Stimulated activated memory B cell treated with anti-CD40 and anti-IgM and Interleukin-4, amounts not matched to agents 10 μg/mL and 1 μg/mL and 100 μg/mL, for 72 hours (primary cell): ENCODE results near the gene FAM25G.
"Not testable (repeated sequence)": the region's sequence is repeated elsewhere in the genome, so short reads cannot be mapped to it uniquely, and the experiment has no call there.

Experiments
- ATAC-seq: fragments of 150-1000 bp; cut with Tn5 transposase; 2 replicates; pipeline ENCODE4 v1.10.0; 2021
- H3K27ac Mint-ChIP-seq: one replicate; pipeline ENCODE4 v1.8.0; 2022; ENCODE audit warnings: mild to moderate bottlenecking, mixed read lengths
- H3K27me3 Mint-ChIP-seq: one replicate; pipeline ENCODE4 v1.8.0; 2022; ENCODE audit warnings: mixed read lengths
- H3K36me3 Mint-ChIP-seq: one replicate; pipeline ENCODE4 v1.8.0; 2022; ENCODE audit warnings: mixed read lengths
- H3K4me1 Mint-ChIP-seq: one replicate; pipeline ENCODE4 v1.8.0; 2022; ENCODE audit warnings: mixed read lengths
- H3K4me3 Mint-ChIP-seq: one replicate; pipeline ENCODE4 v1.8.0; 2022; ENCODE audit warnings: mild to moderate bottlenecking, moderate library complexity, mixed read lengths
- H3K9me3 Mint-ChIP-seq: one replicate; pipeline ENCODE4 v1.8.0; 2022; ENCODE audit warnings: mixed read lengths

FAM25G gene

GRCh38 chr10:47472647-47473046, 18.9 kb downstream of the FAM25G start:
- peak; percentile 31 for ATAC-seq
- H3K4me1 Mint-ChIP-seq, H3K9me3 Mint-ChIP-seq, H3K27ac Mint-ChIP-seq, H3K27me3 Mint-ChIP-seq, H3K4me3 Mint-ChIP-seq, H3K36me3 Mint-ChIP-seq: not testable (repeated sequence)

DNA sequence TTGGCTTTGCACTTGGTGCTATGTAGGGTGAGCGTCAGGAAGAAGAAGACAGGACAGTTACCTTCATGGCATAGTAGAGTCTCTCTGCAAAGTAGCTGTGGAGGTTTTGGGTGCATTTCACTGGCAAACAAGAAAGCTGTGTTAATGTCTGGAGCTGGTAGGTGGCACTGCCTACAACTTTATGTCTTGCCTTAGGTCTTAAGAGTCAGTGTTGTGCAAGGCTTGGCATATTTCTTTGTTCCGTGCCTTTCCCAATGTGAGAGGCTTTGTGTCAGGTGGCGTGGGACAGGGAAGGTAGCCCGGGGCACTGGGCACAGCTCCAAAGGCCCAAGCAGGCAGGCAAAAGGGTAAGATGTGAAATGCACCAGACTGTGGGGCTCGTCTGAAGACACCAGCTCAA, 19.4 kb downstream of the FAM25G start:
- ATAC-seq, H3K4me3 Mint-ChIP-seq, H3K36me3 Mint-ChIP-seq, H3K27me3 Mint-ChIP-seq, H3K4me1 Mint-ChIP-seq, H3K27ac Mint-ChIP-seq, H3K9me3 Mint-ChIP-seq: not testable (repeated sequence)

- H3K4me3 Mint-ChIP-seq, H3K36me3 Mint-ChIP-seq, H3K27me3 Mint-ChIP-seq, H3K9me3 Mint-ChIP-seq, H3K4me1 Mint-ChIP-seq, H3K27ac Mint-ChIP-seq, ATAC-seq: not testable (repeated sequence)
Measured at GRCh38 chr10:47468731-47469528, 22.6 kb downstream of the FAM25G start.

- not testable (repeated sequence) for H3K27ac Mint-ChIP-seq, H3K27me3 Mint-ChIP-seq, H3K36me3 Mint-ChIP-seq
Measured at GRCh38 chr10:47467957-47468356, 23.5 kb downstream of the FAM25G start.

GRCh38 chr10:47467458-47467857, 24.0 kb downstream of the FAM25G start:
- ATAC-seq, H3K4me1 Mint-ChIP-seq, H3K9me3 Mint-ChIP-seq, H3K4me3 Mint-ChIP-seq, H3K27me3 Mint-ChIP-seq, H3K27ac Mint-ChIP-seq, H3K36me3 Mint-ChIP-seq: not testable (repeated sequence)

More at GRCh38 chr10:47467957-47468356, 23.5 kb downstream of the FAM25G start:
- not testable (repeated sequence) for H3K4me3 Mint-ChIP-seq, H3K9me3 Mint-ChIP-seq, H3K4me1 Mint-ChIP-seq, ATAC-seq

- not testable (repeated sequence) for H3K9me3 Mint-ChIP-seq, ATAC-seq, H3K36me3 Mint-ChIP-seq, H3K27ac Mint-ChIP-seq, H3K4me1 Mint-ChIP-seq, H3K4me3 Mint-ChIP-seq
- H3K27me3 Mint-ChIP-seq, result peaks cover 10% of the 10 kb centered on the region
Measured at GRCh38 chr10:47465216-47465917, 26.1 kb downstream of the FAM25G start.

GRCh38 chr10:47462577-47463358, 28.7 kb downstream of the FAM25G start:
- not testable (repeated sequence) for H3K4me1 Mint-ChIP-seq, ATAC-seq, H3K9me3 Mint-ChIP-seq, H3K36me3 Mint-ChIP-seq, H3K4me3 Mint-ChIP-seq, H3K27ac Mint-ChIP-seq
- H3K27me3 Mint-ChIP-seq, result peaks cover 20% of the 10 kb centered on the region

DNA sequence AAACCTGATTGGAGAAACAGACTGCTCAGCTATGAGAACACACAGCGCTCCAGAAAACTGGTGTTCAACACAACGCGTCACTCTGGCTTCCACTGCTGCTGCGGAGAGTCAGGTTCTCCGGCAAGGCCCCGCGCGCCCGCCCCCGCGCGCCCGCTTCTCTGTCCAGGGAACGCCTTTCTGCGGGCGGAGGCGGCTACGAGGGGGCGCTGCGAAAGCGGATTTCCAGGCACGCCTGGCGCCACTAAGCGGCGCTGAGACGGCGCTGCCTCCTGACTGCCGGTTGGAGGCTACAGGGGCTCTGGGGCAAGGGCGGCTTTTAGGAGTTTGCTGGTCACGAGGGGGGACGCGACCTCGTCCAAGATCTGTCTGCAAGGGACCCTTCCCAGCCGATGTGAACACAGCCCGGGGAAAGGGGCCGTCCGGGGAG, 30.2 kb downstream of the FAM25G start:
- peak; percentile 17 for ATAC-seq
- not testable (repeated sequence) for H3K9me3 Mint-ChIP-seq, H3K4me1 Mint-ChIP-seq, H3K36me3 Mint-ChIP-seq, H3K27ac Mint-ChIP-seq
- peaks cover 22% of the 10 kb centered on the region for H3K27me3 Mint-ChIP-seq
- peak overlapping the region; percentile 62 for H3K4me3 Mint-ChIP-seq

GRCh38 chr10:47458466-47459154, 32.9 kb downstream of the FAM25G start:
- Mint-ChIP-seq H3K36me3 (no peaks in the 10 kb centered on the region), H3K4me3 (no peak overlapping the region), H3K4me1 (peaks cover 8% of the 10 kb centered on the region), H3K27me3 (peaks cover 42% of the 10 kb centered on the region), H3K9me3 (no peaks in the 10 kb centered on the region), H3K27ac (no peak overlapping the region)
- no peak for ATAC-seq

GRCh38 chr10:47457826-47458225, 33.7 kb downstream of the FAM25G start:
- Mint-ChIP-seq H3K36me3 (no peaks in the 10 kb centered on the region), H3K9me3 (no peaks in the 10 kb centered on the region), H3K27me3 (peaks cover 47% of the 10 kb centered on the region), H3K4me3 (no peak overlapping the region), H3K27ac (no peak overlapping the region), H3K4me1 (peaks cover 8% of the 10 kb centered on the region)
- ATAC-seq, result no peak

DNA sequence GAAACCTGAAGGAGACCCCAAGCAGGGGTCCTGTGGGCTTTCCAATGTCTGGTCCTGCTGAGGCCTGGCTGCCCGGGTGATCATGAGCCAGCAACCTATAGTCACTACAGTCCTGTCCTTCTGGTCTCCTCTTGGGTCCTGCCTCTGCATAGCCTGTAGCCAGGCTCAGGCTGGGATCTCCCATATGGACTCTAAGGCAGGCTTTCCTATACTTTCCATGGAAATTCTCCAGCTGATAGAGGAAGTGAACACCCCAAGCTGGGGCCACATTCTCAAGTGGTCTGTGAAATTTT, 34.0 kb downstream of the FAM25G start:
- H3K4me3 Mint-ChIP-seq, result no peak overlapping the region
- peaks cover 50% of the 10 kb centered on the region for H3K27me3 Mint-ChIP-seq
- H3K27ac Mint-ChIP-seq, result no peak overlapping the region
- H3K36me3 Mint-ChIP-seq, result no peaks in the 10 kb centered on the region
- H3K4me1 Mint-ChIP-seq, result peaks cover 8% of the 10 kb centered on the region
- ATAC-seq, result no peak
- H3K9me3 Mint-ChIP-seq, result no peaks in the 10 kb centered on the region

- H3K4me3 Mint-ChIP-seq, result no peak overlapping the region
- H3K9me3 Mint-ChIP-seq, result no peaks in the 10 kb centered on the region
- no peak for ATAC-seq
- peaks cover 55% of the 10 kb centered on the region for H3K27me3 Mint-ChIP-seq
- peaks cover 8% of the 10 kb centered on the region for H3K4me1 Mint-ChIP-seq
- no peaks in the 10 kb centered on the region for H3K36me3 Mint-ChIP-seq
- no peak overlapping the region for H3K27ac Mint-ChIP-seq
Measured at GRCh38 chr10:47456794-47457527, 34.5 kb downstream of the FAM25G start.

DNA sequence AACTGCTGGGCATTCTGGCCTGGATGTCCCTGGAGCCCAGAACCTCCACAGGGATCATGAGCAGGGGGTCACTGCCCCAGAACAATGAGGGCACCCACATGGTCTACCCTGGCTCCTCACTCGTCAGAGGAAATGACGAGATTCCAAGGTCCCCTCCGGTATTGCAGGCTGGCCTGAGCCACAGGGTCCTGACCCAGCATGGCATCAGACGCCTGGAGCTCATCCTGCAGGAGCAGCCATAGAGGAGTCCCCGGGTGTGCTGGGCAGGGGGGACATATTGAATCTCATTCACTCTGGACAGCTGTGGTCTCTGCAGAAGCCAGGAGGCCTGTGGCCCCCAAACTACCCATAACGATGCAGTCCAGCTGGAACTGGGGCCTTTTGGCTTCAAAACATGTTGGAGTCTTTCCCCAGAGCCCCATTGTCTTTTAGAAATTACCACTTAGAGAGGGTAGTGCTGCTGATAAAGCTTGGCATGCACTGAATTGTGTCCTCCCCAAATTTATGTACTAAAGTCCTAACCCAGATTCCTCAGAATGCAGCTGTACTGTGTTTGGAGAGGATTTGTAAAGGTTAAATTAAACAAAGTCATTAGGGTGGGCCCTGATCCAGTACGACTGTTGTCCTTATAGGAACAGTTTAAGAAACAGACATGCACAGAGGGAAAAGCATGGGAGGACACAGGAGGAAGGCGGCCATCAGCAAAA, 35.3 kb downstream of the FAM25G start:
- Mint-ChIP-seq H3K27ac (no peak overlapping the region), H3K4me1 (peaks cover 4% of the 10 kb centered on the region), H3K9me3 (no peaks in the 10 kb centered on the region), H3K36me3 (no peaks in the 10 kb centered on the region), H3K27me3 (peaks cover 49% of the 10 kb centered on the region), H3K4me3 (no peak overlapping the region)
- no peak for ATAC-seq

- ATAC-seq, H3K4me1 Mint-ChIP-seq: not testable (repeated sequence)
Measured at GRCh38 chr10:47455350-47456078, 36.0 kb downstream of the FAM25G start.

More at GRCh38 chr10:47455350-47456078, 36.0 kb downstream of the FAM25G start:
- H3K9me3 Mint-ChIP-seq, H3K36me3 Mint-ChIP-seq, H3K27ac Mint-ChIP-seq, H3K4me3 Mint-ChIP-seq: not testable (repeated sequence)
- peaks cover 46% of the 10 kb centered on the region for H3K27me3 Mint-ChIP-seq
